HL-60/S4 (cell line): ENCODE measurements around the gene YBX2.

Experiments
- in situ Hi-C: fragments of 300-500 bp; cut with MboI; formaldehyde crosslinking; loops from 2 replicates; pipeline ENCODE4 v1.14.3; 2022; ENCODE audit warnings: low sequenced_read_pairs

The YBX2 gene

DNA sequence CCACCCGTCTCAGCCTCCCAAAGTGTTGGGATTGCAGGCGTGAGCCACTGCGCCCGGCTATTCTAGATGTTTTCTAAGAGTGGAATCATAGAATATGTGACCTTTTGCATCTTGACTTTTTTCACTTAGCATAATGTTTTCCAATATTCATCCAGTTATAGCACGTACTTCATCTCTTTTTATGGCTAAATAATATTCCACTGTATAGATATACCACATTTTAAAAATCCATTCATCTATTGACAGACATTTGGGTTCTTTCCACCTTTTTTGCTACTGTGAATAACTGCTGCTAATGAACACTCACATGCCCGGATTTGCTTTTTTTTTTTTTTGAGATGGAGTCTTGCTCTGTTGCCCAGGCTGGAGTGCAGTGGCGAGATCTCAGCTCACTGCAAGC, 9.7 kb upstream of the YBX2 start:
- in situ Hi-C loops = no loop called here

DNA sequence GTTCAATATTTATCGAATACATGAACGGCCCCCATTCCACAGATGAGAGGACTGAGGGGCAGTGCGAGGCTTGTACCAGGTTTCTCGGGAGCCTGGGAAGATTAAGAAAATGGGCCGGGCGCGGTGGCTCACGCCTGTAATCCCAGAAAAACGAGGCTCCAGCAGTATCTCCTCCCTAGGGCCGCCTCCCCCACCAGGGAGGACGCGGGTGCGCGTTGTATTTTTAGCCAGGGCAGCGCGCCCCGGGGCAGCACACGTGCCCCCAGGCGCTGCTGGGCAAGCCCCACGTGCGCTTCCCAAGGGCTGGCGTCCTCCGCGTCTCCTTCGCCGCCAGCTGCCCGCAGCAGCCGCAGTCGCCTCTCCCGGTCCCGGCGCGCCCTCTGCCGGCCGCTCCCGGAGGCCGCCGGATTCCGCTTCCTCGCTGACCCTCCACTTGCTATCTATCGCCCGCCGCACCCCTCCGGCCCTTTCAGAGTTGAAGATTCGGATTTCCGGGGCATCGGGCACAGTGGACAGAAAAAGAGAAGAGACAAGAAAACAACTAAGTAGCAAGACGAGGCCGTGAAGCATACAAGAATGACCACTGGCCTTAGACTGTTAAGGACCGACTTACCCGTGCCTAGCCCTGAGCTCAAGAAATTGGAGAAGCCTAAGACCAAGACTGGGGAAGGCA, 1.9 kb upstream of the YBX2 start:
- in situ Hi-C loops = loop anchor here (10.0 kb wide), 1 partner anchor 252 kb away; the partner anchor contains the start of gene SLC16A11

DNA sequence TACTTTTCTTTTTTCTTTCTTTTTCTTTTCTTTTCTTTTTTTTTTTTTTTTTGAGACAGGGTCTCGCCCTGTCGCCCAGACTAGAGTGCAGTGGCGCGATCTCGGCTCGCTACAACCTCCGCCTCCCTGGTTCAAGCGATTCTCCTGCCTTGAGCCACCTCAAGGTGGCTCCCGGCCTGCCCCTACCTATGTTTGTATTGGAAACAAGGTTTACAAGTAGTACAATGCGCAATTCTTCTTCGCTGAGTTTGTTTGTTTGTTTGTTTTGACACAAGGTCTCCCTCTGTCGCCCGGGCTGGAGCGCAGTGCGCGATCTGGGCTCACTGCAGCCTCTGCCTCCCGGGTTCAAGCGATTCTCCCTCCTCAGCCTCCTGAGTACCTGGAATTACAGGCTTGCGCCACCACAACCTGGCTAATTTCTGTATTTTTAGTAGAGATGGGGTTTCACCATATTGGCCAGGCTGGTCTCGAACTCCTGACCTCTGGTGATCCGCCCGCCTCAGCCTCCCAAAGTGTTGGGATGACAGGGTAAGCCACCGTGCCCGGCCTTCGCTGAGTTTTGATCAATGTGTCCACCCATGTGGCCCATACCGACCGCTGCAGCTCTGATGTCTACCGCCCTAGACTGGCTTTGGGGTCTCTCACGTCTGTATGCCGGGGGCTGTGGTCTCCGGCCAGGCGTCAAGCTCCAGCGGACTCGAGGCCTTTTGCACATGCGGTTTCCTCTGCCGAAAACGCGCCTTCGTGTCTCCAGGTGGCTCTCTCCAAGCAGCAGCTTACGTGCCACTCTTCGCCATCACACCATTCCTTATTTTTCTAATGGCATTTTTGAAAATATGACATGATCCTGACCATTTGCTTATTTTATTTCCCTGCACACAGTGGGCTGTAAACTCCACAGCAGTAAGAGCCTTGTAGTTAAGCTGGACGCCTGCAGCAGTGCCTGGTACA, 1.1 kb upstream of the YBX2 start:
- in situ Hi-C loops = loop anchor here (10.0 kb wide), 1 partner anchor 251 kb away; the partner anchor contains the start of gene SLC16A11

- in situ Hi-C loops = loop anchor here (10.0 kb wide), 1 partner anchor 249 kb away; the partner anchor contains the start of gene SLC16A11
These were observed 424 bp downstream of the YBX2 start for GRCh38 chr17:7293816-7294613.

GRCh38 chr17:7293159-7293558, 1.3 kb downstream of the YBX2 start:
- in situ Hi-C loops = loop anchor here (10.0 kb wide), 1 partner anchor 248 kb away; the partner anchor contains the start of gene SLC16A11

DNA sequence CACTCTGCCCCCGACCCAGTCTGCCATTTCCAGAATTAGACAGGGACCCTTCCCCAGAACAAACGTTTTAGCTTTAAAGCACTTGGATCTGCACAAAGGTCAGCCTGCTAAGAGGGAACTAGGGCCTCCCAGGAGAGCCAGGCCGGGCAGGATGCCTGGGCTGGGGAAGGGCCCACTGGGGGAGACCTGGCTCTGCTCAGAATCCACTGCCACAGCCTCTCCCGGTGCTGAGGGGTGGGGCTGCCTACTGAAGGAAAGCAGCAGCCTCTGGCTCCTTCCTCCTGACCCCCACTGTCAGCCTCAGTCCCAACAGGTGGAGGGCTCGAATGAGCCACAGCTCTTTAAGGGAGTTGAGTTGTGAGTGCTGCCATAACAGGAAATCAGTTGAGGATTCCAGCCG, 1.7 kb downstream of the YBX2 start:
- in situ Hi-C loops = loop anchor here (10.0 kb wide), 1 partner anchor 248 kb away; the partner anchor contains the start of gene SLC16A11

DNA sequence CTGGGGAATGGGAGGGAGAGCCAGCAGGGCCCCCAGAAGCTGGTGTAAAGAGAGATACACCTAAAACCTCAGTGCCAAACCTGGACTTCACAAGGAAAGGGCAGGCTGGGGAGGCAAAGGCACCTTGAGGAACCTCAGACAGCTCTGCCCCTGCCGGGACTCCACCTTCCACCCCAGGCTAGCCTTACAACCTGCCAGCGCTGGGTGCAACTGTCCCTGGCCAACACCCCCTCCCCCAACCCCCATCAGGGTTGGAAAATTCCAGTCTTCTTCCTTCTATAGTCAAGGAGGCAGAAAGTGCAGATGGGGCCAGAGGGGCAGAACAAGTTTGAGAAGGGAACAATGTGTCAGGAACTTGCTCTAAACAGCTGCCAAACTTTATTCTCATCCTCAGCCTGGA, 2.2 kb downstream of the YBX2 start:
- in situ Hi-C loops = loop anchor here (10.0 kb wide), 1 partner anchor 247 kb away; the partner anchor contains the start of gene SLC16A11

DNA sequence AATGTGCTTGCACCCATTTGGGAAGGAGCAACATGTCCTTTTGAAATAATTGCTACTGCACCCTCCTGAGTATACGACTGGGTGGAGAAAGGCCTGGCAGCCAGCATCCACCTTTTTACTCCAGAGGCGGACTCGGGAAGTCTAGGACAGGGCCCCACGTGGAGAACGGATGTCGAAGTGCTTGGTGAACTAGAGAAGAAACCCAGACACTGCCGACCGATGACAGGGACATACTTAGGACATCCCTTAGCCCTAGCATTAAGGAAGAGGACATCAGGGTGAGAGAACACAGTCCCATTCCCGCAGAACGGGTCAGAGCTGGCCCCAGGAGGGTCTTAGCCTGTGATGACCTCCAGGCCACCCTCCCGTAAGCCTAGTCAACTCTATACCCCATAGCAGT, 3.8 kb downstream of the YBX2 start:
- in situ Hi-C loops = loop anchor here (10.0 kb wide), 1 partner anchor 246 kb away; the partner anchor contains the start of gene SLC16A11

GRCh38 chr17:7290166-7290565, 4.3 kb downstream of the YBX2 start:
- in situ Hi-C loops = loop anchor here (10.0 kb wide), 1 partner anchor 245 kb away; the partner anchor contains the start of gene SLC16A11

GRCh38 chr17:7289256-7290032, 5.0 kb downstream of the YBX2 start:
- in situ Hi-C loops = loop anchor here (10.0 kb wide), 1 partner anchor 245 kb away; the partner anchor contains the start of gene SLC16A11

GRCh38 chr17:7285679-7286078, 8.8 kb downstream of the YBX2 start:
- in situ Hi-C loops = no loop called here

DNA sequence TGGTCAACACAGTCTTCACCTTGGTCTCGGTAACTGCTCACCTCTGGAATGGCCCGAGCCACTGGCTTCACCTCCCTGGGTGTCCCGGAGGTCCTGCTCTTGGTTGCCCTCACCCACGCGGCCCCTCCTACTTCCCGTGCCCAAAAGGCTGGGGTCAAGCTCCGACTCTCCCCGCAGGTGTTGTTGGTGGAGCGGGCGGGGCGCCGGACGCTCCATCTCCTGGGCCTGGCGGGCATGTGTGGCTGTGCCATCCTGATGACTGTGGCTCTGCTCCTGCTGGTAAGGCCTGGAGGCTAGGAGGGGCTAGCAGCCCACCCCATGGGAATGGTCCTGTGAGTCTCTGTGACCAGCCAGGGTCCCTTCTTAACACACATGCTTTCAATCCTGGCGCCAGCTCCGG, 9.5 kb downstream of the YBX2 start:
- in situ Hi-C loops = no loop called here

DNA sequence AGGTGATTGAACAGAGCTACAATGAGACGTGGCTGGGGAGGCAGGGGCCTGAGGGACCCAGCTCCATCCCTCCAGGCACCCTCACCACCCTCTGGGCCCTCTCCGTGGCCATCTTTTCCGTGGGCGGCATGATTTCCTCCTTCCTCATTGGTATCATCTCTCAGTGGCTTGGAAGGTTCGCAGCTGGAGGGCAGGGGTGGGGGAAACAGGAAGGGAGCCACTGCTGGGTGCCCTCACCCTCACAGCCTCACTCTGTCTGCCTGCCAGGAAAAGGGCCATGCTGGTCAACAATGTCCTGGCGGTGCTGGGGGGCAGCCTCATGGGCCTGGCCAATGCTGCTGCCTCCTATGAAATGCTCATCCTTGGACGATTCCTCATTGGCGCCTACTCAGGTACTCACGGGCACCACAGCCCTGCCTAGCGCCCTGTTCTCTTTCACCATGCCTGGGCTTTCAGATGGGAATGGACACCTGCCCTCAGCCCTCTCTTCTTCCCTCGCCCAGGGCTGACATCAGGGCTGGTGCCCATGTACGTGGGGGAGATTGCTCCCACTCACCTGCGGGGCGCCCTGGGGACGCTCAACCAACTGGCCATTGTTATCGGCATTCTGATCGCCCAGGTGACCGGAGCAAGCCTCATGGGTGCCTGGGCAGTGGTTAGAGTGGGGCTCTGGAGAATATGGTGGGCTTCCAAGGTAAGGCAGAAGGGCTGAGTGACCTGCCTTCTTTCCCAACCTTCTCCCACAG, 10.8 kb downstream of the YBX2 start:
- in situ Hi-C loops = no loop called here

GRCh38 chr17:7282752-7283321, 11.6 kb downstream of the YBX2 start:
- in situ Hi-C loops = no loop called here

- in situ Hi-C loops = no loop called here
These were observed 12.3 kb downstream of the YBX2 start for GRCh38 chr17:7281953-7282751.

- in situ Hi-C loops = no loop called here
These were observed 13.1 kb downstream of the YBX2 start, which contains the start of gene SLC2A4 for GRCh38 chr17:7281074-7281952. Gene SLC2A4 (plus strand): TSS chr17:7281718. CDS start chr17:7281935, 217 bp downstream.
